Immature natural killer cell (primary cell): Measurements from ENCODE around the gene CRYBG2. TPM values are rescaled to one million over a fixed set of nuclear protein-coding genes. Genes with fewer than 3 reads are reported as not detected.

Source experiments
- DNase-seq, 3 donors: peaks; one replicate each; pipeline ENCODE4 v3.0.0; 2022; ENCODE audit warnings: mixed read lengths in 1 of 3
- H3K27ac Mint-ChIP-seq, 6 donors: one replicate each; pipeline ENCODE4 v1.8.0; 2020; ENCODE audit warnings: mixed read lengths in 6 of 6, mild to moderate bottlenecking in 5 of 6, inconsistent platforms in 4 of 6, moderate library complexity in 3 of 6
- H3K27me3 Mint-ChIP-seq, 3 donors: one replicate each; pipeline ENCODE4 v1.8.0; 2020 to 2021; ENCODE audit warnings: low read depth in 3 of 3, mild to moderate bottlenecking in 3 of 3, mixed read lengths in 3 of 3, moderate library complexity in 3 of 3, inconsistent platforms in 1 of 3
- H3K36me3 Mint-ChIP-seq, 3 donors: one replicate each; pipeline ENCODE4 v1.8.0; 2020; ENCODE audit warnings: mixed read lengths in 3 of 3, inconsistent platforms in 2 of 3, mild to moderate bottlenecking in 2 of 3
- H3K4me1 Mint-ChIP-seq, 2 donors: one replicate each; pipeline ENCODE4 v1.8.0; 2020; ENCODE audit warnings: inconsistent platforms in 2 of 2, mild to moderate bottlenecking in 2 of 2, mixed read lengths in 2 of 2, moderate library complexity in 1 of 2
- H3K4me3 Mint-ChIP-seq, 5 donors: one replicate each; pipeline ENCODE4 v1.8.0; 2020; ENCODE audit warnings: mild to moderate bottlenecking in 5 of 5, mixed read lengths in 5 of 5, inconsistent platforms in 3 of 5, moderate library complexity in 3 of 5
- H3K9me3 Mint-ChIP-seq, 6 donors: one replicate each; pipeline ENCODE4 v1.8.0; 2020; ENCODE audit warnings: mild to moderate bottlenecking in 6 of 6, mixed read lengths in 6 of 6, inconsistent platforms in 4 of 6, moderate library complexity in 3 of 6
- polyA plus RNA-seq, 3 donors: library from polyadenylated mRNA; unstranded; fragments of 300-500 nt; fragmentation: Illumina TruSeq; gene quantifications; one replicate each; pipeline ENCODE4 v1.2.3, GENCODE V29; 2021

The CRYBG2 gene
- polyA plus RNA-seq, 3 donors from 2014 or later, result 1.2 to 1.3 TPM; not detected in 1

- H3K4me3 Mint-ChIP-seq, result peak overlapping the region in 1 of 5 donors; percentile 17
- peaks cover 0 to 4% (median 4%) of the 10 kb centered on the region in 3 donors for H3K36me3 Mint-ChIP-seq
- no peak overlapping the region for H3K27ac Mint-ChIP-seq
- peaks cover 0 to 4% (median 0%) of the 10 kb centered on the region in 6 donors for H3K9me3 Mint-ChIP-seq
- peaks cover 37 to 66% of the 10 kb centered on the region in 2 donors for H3K4me1 Mint-ChIP-seq
- no peak for DNase-seq
- peaks cover 18 to 51% (median 20%) of the 10 kb centered on the region in 3 donors for H3K27me3 Mint-ChIP-seq
Observed at GRCh38 chr1:26364956-26365355, 11.0 kb upstream of the CRYBG2 start.

GRCh38 chr1:26363549-26364448, 9.9 kb upstream of the CRYBG2 start:
- peaks cover 18 to 53% (median 21%) of the 10 kb centered on the region in 3 donors for H3K27me3 Mint-ChIP-seq
- peak; percentile 80 to 82 (median 81) for DNase-seq
- peaks cover 0 to 4% (median 0%) of the 10 kb centered on the region in 6 donors for H3K9me3 Mint-ChIP-seq
- H3K4me1 Mint-ChIP-seq, result peaks cover 35 to 73% of the 10 kb centered on the region in 2 donors
- H3K4me3 Mint-ChIP-seq, result peak overlapping the region in 2 of 5 donors; percentile 66 to 69
- H3K36me3 Mint-ChIP-seq, result peaks cover 0 to 4% (median 4%) of the 10 kb centered on the region in 3 donors
- H3K27ac Mint-ChIP-seq, result peak overlapping the region in 2 of 6 donors; percentile 60 to 63

GRCh38 chr1:26362331-26362730, 8.4 kb upstream of the CRYBG2 start:
- Mint-ChIP-seq H3K36me3 (peaks cover 0 to 4% (median 4%) of the 10 kb centered on the region in 3 donors), H3K27ac (no peak overlapping the region), H3K27me3 (peaks cover 21 to 56% (median 21%) of the 10 kb centered on the region in 3 donors), H3K4me1 (peaks cover 29 to 62% of the 10 kb centered on the region in 2 donors), H3K4me3 (peak overlapping the region in 2 of 5 donors; percentile 4 to 63), H3K9me3 (peaks cover 0 to 4% (median 0%) of the 10 kb centered on the region in 6 donors)
- DNase-seq, result no peak

GRCh38 chr1:26361605-26362122, 7.7 kb upstream of the CRYBG2 start:
- H3K27me3 Mint-ChIP-seq, result peaks cover 18 to 56% (median 19%) of the 10 kb centered on the region in 3 donors
- no peak overlapping the region for H3K27ac Mint-ChIP-seq
- peaks cover 29 to 62% of the 10 kb centered on the region in 2 donors for H3K4me1 Mint-ChIP-seq
- H3K9me3 Mint-ChIP-seq, result peaks cover 0 to 4% (median 0%) of the 10 kb centered on the region in 6 donors
- H3K4me3 Mint-ChIP-seq, result peak overlapping the region in 1 of 5 donors; percentile 63
- H3K36me3 Mint-ChIP-seq, result peaks cover 0 to 4% (median 4%) of the 10 kb centered on the region in 3 donors
- DNase-seq, result no peak

GRCh38 chr1:26360807-26361604, 7.1 kb upstream of the CRYBG2 start:
- no peak for DNase-seq
- Mint-ChIP-seq H3K4me1 (peaks cover 29 to 62% of the 10 kb centered on the region in 2 donors), H3K36me3 (peaks cover 0 to 4% (median 4%) of the 10 kb centered on the region in 3 donors), H3K27ac (no peak overlapping the region), H3K4me3 (peak overlapping the region; percentile 4 to 67 (median 53)), H3K27me3 (peaks cover 18 to 51% (median 19%) of the 10 kb centered on the region in 3 donors), H3K9me3 (peaks cover 0 to 4% (median 0%) of the 10 kb centered on the region in 6 donors)

GRCh38 chr1:26359981-26360806, 6.3 kb upstream of the CRYBG2 start:
- peak in 1 of 3 donors; percentile 28 for DNase-seq
- H3K27ac Mint-ChIP-seq, result no peak overlapping the region
- peaks cover 0 to 4% (median 4%) of the 10 kb centered on the region in 3 donors for H3K36me3 Mint-ChIP-seq
- H3K4me3 Mint-ChIP-seq, result peak overlapping the region; percentile 10 to 67 (median 53)
- H3K4me1 Mint-ChIP-seq, result peaks cover 34 to 66% of the 10 kb centered on the region in 2 donors
- peaks cover 0 to 4% (median 0%) of the 10 kb centered on the region in 6 donors for H3K9me3 Mint-ChIP-seq
- H3K27me3 Mint-ChIP-seq, result peaks cover 19 to 50% (median 21%) of the 10 kb centered on the region in 3 donors

- peaks cover 0 to 2% (median 0%) of the 10 kb centered on the region in 6 donors for H3K9me3 Mint-ChIP-seq
- H3K4me1 Mint-ChIP-seq, result peaks cover 27 to 51% of the 10 kb centered on the region in 2 donors
- DNase-seq, result no peak
- peaks cover 0 to 4% (median 4%) of the 10 kb centered on the region in 3 donors for H3K36me3 Mint-ChIP-seq
- H3K27me3 Mint-ChIP-seq, result peaks cover 15 to 40% (median 15%) of the 10 kb centered on the region in 3 donors
- H3K27ac Mint-ChIP-seq, result no peak overlapping the region
- peak overlapping the region in 1 of 5 donors; percentile 14 for H3K4me3 Mint-ChIP-seq
Observed at GRCh38 chr1:26358411-26359384, 4.8 kb upstream of the CRYBG2 start.

- peaks cover 0 to 3% (median 3%) of the 10 kb centered on the region in 3 donors for H3K36me3 Mint-ChIP-seq
- DNase-seq, result no peak
- no peaks in the 10 kb centered on the region for H3K9me3 Mint-ChIP-seq
- H3K4me3 Mint-ChIP-seq, result no peak overlapping the region
- no peak overlapping the region for H3K27ac Mint-ChIP-seq
- H3K27me3 Mint-ChIP-seq, result peaks cover 14 to 30% (median 20%) of the 10 kb centered on the region in 3 donors
- H3K4me1 Mint-ChIP-seq, result peaks cover 22 to 37% of the 10 kb centered on the region in 2 donors
Observed at GRCh38 chr1:26357121-26357602, 3.2 kb upstream of the CRYBG2 start.

- DNase-seq, result no peak
- peaks cover 18 to 31% of the 10 kb centered on the region in 2 donors for H3K4me1 Mint-ChIP-seq
- H3K4me3 Mint-ChIP-seq, result no peak overlapping the region
- no peaks in the 10 kb centered on the region for H3K9me3 Mint-ChIP-seq
- H3K27me3 Mint-ChIP-seq, result peaks cover 13 to 23% (median 22%) of the 10 kb centered on the region in 3 donors
- H3K27ac Mint-ChIP-seq, result no peak overlapping the region
- peaks cover 0 to 5% (median 0%) of the 10 kb centered on the region in 3 donors for H3K36me3 Mint-ChIP-seq
Observed at GRCh38 chr1:26356106-26356505, 2.2 kb upstream of the CRYBG2 start.

- Mint-ChIP-seq H3K4me1 (peaks cover 7 to 20% of the 10 kb centered on the region in 2 donors), H3K27me3 (peaks cover 7 to 17% (median 15%) of the 10 kb centered on the region in 3 donors), H3K36me3 (peaks cover 0 to 5% (median 0%) of the 10 kb centered on the region in 3 donors), H3K9me3 (no peaks in the 10 kb centered on the region), H3K4me3 (no peak overlapping the region), H3K27ac (no peak overlapping the region)
- no peak for DNase-seq
Observed at GRCh38 chr1:26354972-26355371, 1.0 kb upstream of the CRYBG2 start.

- H3K9me3 Mint-ChIP-seq, result no peaks in the 10 kb centered on the region
- H3K36me3 Mint-ChIP-seq, result peaks cover 0 to 5% (median 0%) of the 10 kb centered on the region in 3 donors
- peaks cover 5 to 14% (median 8%) of the 10 kb centered on the region in 3 donors for H3K27me3 Mint-ChIP-seq
- DNase-seq, result no peak
- H3K4me3 Mint-ChIP-seq, result no peak overlapping the region
- no peak overlapping the region for H3K27ac Mint-ChIP-seq
- peaks cover 5 to 6% of the 10 kb centered on the region in 2 donors for H3K4me1 Mint-ChIP-seq
Observed at GRCh38 chr1:26353210-26353859, 595 bp downstream of the CRYBG2 start.
